Lower leg skin (tissue), 3 donors: ENCODE results near the gene FGF9.

Experiments
- POLR2A ChIP-seq, 2 donors: fragments of 450-650 bp; IDR thresholded peaks; one replicate each; pipeline ENCODE4 v1.6.1; 2016 to 2017; ENCODE audit warnings: antibody characterized with exemption in 2 of 2, mild to moderate bottlenecking in 1 of 2, moderate library complexity in 1 of 2
- TF ChIP-seq, protein P1 (sequence below), 3 donors: fragments of 450-650 bp; IDR thresholded peaks; one replicate each; pipeline ENCODE4 v1.5.1; 2016; ENCODE audit warnings: antibody characterized with exemption in 3 of 3, mild to moderate bottlenecking in 3 of 3, moderate library complexity in 2 of 3

DNA sequence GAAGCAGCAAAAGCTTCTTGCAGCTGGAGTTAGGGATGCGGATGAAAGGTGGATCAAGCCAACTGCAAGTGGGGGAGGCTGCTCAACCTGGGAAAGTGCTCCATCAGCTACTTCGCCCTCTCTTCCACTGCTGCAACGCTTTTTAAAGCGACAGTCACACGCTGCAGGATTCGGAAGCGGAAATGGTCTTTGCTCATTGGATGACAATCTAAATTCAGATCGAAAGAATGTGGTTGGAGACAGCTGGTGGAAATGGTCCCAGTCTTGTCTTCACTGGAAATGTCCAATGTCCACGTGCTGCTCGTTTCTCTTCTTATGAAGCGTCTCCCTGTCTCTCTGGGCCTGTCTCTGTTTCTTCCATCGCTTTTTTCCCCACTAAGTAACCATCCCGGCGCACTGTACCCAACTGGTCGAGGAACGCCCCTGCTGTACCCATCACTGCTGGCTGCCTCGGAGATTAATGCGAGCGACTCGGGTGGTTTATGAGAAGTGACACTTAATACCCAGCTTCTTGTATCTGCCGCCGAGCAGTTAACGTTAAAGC is 2.1 kb upstream of the FGF9 start:
- TF ChIP-seq, protein P1, sequence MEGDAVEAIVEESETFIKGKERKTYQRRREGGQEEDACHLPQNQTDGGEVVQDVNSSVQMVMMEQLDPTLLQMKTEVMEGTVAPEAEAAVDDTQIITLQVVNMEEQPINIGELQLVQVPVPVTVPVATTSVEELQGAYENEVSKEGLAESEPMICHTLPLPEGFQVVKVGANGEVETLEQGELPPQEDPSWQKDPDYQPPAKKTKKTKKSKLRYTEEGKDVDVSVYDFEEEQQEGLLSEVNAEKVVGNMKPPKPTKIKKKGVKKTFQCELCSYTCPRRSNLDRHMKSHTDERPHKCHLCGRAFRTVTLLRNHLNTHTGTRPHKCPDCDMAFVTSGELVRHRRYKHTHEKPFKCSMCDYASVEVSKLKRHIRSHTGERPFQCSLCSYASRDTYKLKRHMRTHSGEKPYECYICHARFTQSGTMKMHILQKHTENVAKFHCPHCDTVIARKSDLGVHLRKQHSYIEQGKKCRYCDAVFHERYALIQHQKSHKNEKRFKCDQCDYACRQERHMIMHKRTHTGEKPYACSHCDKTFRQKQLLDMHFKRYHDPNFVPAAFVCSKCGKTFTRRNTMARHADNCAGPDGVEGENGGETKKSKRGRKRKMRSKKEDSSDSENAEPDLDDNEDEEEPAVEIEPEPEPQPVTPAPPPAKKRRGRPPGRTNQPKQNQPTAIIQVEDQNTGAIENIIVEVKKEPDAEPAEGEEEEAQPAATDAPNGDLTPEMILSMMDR (IDR thresholded peaks at IDR 0.05), result no peak
- TF ChIP-seq POLR2A (IDR thresholded peaks at IDR 0.05), result no peak
